ENCODE data around the gene DTL. TPM values are rescaled to one million over a fixed set of nuclear protein-coding genes. Genes with fewer than 3 reads are reported as not detected.

DTL gene
- total and polyA plus RNA-seq, 2 of the 13 experiments (the other 11 are each of a cell fraction or from before 2014, with no cell fraction given), result 10.4 to 32.8 TPM

GRCh38 chr1:212010004-212010403 lies 25.5 kb upstream of the DTL start:
- CTCF ChIA-PET (ENCODE audit: low intra/inter-chr PET ratio, low total read pairs), result no interaction called here
- Histone ChIP-seq H3K9me3 (ENCODE audit: low read length) (no peaks in the 10 kb centered on the region), H2AFZ (ENCODE audit: low read length) (no peak overlapping the region), H3K79me2 (ENCODE audit: insufficient read depth, low read length) (no peaks in the 10 kb centered on the region), H3K36me3 (replicated peaks in 1 of 2; ENCODE audit: control insufficient read depth in 1 of 2, insufficient read depth in 2 of 2, low read length in 2 of 2) (peaks cover 4 to 30% of the 10 kb centered on the region in 2 experiments), H3K4me2 (ENCODE audit: low read depth, low read length) (no peak overlapping the region), H3K9ac (ENCODE audit: insufficient read depth, low read depth, low read length) (no peak overlapping the region), H3K4me3 (replicated peaks in 1 of 3; ENCODE audit: insufficient read depth in 1 of 3, low read depth in 2 of 3, low read length in 3 of 3) (no peak overlapping the region), H3K27me3 (ENCODE audit: control insufficient read depth in 1 of 2, insufficient read depth in 2 of 2, low read length in 2 of 2) (no peaks in the 10 kb centered on the region), H4K20me1 (ENCODE audit: insufficient read depth, low read length) (no peaks in the 10 kb centered on the region), H3K4me1 (ENCODE audit: insufficient read depth, low read length) (peaks cover 10% of the 10 kb centered on the region), H3K27ac (ENCODE audit: extremely low read length, insufficient read depth, low read length) (no peak overlapping the region)
- TF ChIP-seq YEATS4 (CRISPR knock-in tag; IDR thresholded peaks at IDR 0.05; ENCODE audit: borderline replicate concordance), result no peak
- TF ChIP-seq CEBPB (IDR thresholded peaks at IDR 0.05; ENCODE audit: borderline replicate concordance, low read depth, low read length), result peak; percentile 58; the same call in 1 of the 2 replicates
- no peak; the same call in 2 of the 3 replicates for ATAC-seq
- POLR2A ChIA-PET, result no interaction called here
- in situ Hi-C loops (cut with HindIII; ENCODE audit: extremely low pct_ligation_motif_present, low pct_unique_long_range_greater_than_20kb), result no loop called here
- peak; percentile 17 for DNase-seq (ENCODE audit: low spot score)
- WGBS (ENCODE audit: low lambda C conversion rate), result 84% methylated on average over 3 of the region's 3 CpGs
- no TSS peak for BruUV-seq (replicated peaks)
- no peak for FAIRE-seq
- intact Hi-C loops (cut with micrococcal nuclease; ENCODE audit: unreplicated experiment), result no loop called here

DNA sequence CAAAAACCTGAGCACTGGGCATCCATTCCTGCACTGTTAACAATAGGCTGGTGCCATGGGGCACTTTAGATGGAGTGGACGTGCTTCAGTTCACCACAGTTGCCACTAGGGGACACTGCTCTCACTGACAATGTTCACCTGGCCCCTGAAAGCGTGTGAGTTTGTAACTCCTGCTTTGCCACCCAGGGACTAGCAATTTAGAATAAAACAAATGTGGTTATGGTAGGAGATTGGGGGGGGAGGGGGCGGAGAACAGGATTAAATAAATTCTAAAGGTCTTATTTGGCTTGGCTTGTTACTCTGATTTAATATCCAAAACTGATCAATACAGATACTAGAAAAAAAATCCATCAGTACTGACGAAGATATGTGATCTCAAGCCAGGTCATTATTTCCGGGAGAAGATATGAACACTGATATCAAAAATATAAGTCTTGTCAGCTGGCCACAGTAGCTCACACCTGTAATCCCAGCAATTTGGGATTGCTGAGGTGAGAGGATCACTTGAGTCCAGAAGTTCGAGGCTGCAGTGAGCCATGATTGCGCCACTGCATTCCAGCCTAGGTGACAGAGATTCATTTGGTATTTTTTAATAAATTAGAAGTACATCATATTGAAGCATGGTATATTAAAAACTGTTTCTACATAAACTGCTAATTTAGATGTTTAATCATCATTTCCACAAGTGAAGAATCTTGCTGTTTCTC lies 23.4 kb upstream of the DTL start:
- Histone ChIP-seq H4K20me1 (ENCODE audit: insufficient read depth, low read length) (no peaks in the 10 kb centered on the region), H3K79me2 (ENCODE audit: insufficient read depth, low read length) (no peaks in the 10 kb centered on the region), H2AFZ (ENCODE audit: low read length) (no peak overlapping the region), H3K9ac (ENCODE audit: insufficient read depth, low read depth, low read length) (no peak overlapping the region), H3K36me3 (replicated peaks in 1 of 2; ENCODE audit: control insufficient read depth in 1 of 2, insufficient read depth in 2 of 2, low read length in 2 of 2) (peaks cover 2 to 34% of the 10 kb centered on the region in 2 experiments), H3K27ac (ENCODE audit: extremely low read length, insufficient read depth, low read length) (no peak overlapping the region), H3K4me2 (ENCODE audit: low read depth, low read length) (no peak overlapping the region), H3K27me3 (ENCODE audit: control insufficient read depth in 1 of 2, insufficient read depth in 2 of 2, low read length in 2 of 2) (no peaks in the 10 kb centered on the region), H3K4me1 (ENCODE audit: insufficient read depth, low read length) (peaks cover 10% of the 10 kb centered on the region), H3K9me3 (ENCODE audit: low read length) (no peaks in the 10 kb centered on the region), H3K4me3 (replicated peaks in 1 of 3; ENCODE audit: insufficient read depth in 1 of 3, low read depth in 2 of 3, low read length in 3 of 3) (no peak overlapping the region)
- peak; percentile 98 for ATAC-seq
- BruUV-seq (replicated peaks), result no TSS peak
- CTCF ChIA-PET (ENCODE audit: low intra/inter-chr PET ratio, low total read pairs), result interaction anchor here (1.1 to 2.3 kb wide), 2 partner anchors 23 to 331 kb away, joined by 3 to 30 read pairs; partner anchors contain the start of genes DTL and INTS7
- intact Hi-C loops (cut with micrococcal nuclease; ENCODE audit: unreplicated experiment) (loop anchor here (1.0 to 2.0 kb wide), 2 partner anchors 23 to 331 kb away; partner anchors contain the start of genes DTL and INTS7), in situ Hi-C loops (cut with HindIII; ENCODE audit: extremely low pct_ligation_motif_present, low pct_unique_long_range_greater_than_20kb) (no loop called here)
- DNase-seq (ENCODE audit: low spot score), result peak; percentile 63
- peak; percentile 49 for FAIRE-seq
- WGBS (ENCODE audit: low lambda C conversion rate), result 62% methylated on average over 7 of the region's 7 CpGs
- POLR2A ChIA-PET, result interaction anchor here (1.8 kb wide), 1 partner anchor 23 kb away, joined by 13 read pairs; the partner anchor contains the start of genes DTL and INTS7
- TF ChIP-seq THRA (CRISPR knock-in tag; IDR thresholded peaks at IDR 0.05; ENCODE audit: borderline replicate concordance) (0 out of 2 replicates have a peak, but pooled peaks have one; percentile 21), CEBPB (IDR thresholded peaks at IDR 0.05; ENCODE audit: borderline replicate concordance, low read depth, low read length) (0 out of 2 replicates have a peak, but pooled peaks have one; percentile 11), RBM22 (optimal IDR thresholded peaks at IDR 0.05; ENCODE audit: low read length) (peak; percentile 31), RAD21 (CRISPR knock-in tag; IDR thresholded peaks at IDR 0.05) (peak; percentile 64; the same call in 1 of the 2 replicates), MAZ (IDR thresholded peaks at IDR 0.05; ENCODE audit: borderline replicate concordance, low read depth, low read length) (no peak), MAZ (CRISPR knock-in tag; IDR thresholded peaks at IDR 0.05; ENCODE audit: low read depth) (0 out of 2 replicates have a peak, but pooled peaks have one; percentile 39), ZFAT (CRISPR knock-in tag; conservative IDR thresholded peaks at IDR 0.05) (no peak), THAP9 (CRISPR knock-in tag; IDR thresholded peaks at IDR 0.05; ENCODE audit: borderline replicate concordance) (no peak), SALL1 (CRISPR knock-in tag; IDR thresholded peaks at IDR 0.05) (0 out of 2 replicates have a peak, but pooled peaks have one; percentile 17), SMC3 (IDR thresholded peaks at IDR 0.05; ENCODE audit: low read length) (peak; percentile 90)
- TF ChIP-seq, protein P1, sequence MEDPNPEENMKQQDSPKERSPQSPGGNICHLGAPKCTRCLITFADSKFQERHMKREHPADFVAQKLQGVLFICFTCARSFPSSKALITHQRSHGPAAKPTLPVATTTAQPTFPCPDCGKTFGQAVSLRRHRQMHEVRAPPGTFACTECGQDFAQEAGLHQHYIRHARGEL (CRISPR knock-in tag; IDR thresholded peaks at IDR 0.05), result no peak

All from HepG2 (cell line).